NCI-H1092 (cell line): Measurements from ENCODE around the gene BTD.
A peak's percentile ranks its signal among the peaks of the same experiment; 100 is the strongest.
"Not testable (repeated sequence)": the region's sequence is repeated elsewhere in the genome, so short reads cannot be mapped to it uniquely, and the experiment has no call there.

ENCODE experiments used
- DNase-seq: peaks from one replicate; lab custom pipeline; 2025; lab: John Stamatoyannopoulos, UW

Gene BTD

DNA sequence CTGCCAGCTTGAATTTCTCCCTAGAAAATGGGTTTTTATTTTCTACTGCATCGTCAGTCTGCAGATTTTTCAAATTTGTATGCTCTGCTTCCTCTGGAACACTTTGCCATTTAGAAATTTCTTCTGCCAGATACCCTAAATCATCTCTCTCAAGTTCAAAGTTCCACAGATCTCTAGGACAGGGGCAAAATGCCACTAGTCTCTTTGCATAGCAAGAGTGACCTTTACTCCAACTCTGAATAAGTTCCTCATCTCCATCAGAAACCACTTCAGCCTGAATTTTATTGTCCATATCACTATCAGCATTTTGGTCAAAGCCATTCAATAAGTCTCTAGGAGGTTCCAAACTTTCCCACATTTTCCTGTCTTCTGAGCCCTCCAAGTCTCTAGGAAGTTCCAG lies 3.0 kb downstream of the BTD start:
- DNase-seq, result not testable (repeated sequence)

- no peak for DNase-seq
Observed at GRCh38 chr3:15606434-15606891, 4.9 kb downstream of the BTD start.

DNA sequence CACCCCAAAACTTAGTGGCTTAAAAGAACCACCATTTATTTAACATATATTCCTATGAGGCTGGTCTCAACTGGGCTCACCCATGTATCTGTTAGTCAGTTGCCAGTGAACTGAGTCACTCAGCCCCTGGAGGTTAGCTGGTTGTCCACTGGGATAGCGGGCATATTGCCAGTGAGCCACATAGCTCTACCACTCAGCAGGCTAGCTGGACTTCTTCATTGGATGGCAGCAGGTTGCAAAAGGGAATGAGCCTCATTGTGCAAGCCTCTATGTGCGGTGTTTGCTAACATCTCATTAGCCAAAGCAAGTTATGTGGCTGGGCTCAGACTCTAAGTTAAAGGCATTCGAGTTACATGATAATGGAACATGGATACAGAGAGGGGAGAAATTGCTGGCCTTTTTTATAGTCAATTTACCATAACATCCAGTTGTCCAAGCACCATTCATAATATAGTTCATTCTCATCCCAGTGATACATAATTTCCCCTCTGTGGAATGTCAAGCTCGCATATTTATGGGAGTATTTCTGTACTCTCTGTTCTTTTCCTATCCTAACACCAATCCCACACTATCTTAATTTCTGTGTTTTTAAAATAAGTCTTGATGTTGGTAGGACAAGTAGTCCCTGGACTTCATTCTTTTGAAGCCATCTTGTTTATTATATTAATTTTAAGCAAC lies 8.7 kb downstream of the BTD start:
- DNase-seq, result no peak

DNA sequence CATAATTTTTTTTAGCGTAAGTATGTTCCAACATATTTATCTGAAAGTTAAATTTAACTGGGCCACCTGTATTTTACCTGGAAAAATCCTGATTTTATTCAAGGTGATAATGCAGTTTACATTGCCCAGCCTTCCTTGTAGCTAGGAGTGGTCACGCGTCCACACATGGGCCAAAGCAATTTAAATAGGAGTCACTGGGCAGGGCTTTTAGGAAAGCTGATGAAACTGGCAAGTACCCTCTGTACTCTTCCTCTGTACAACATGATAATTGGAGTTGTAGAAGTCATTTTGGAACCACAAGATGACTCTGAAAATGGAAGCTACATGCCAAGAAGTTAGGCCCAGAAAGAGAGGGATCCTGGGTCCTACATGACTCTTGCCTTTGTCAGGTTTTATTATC lies 9.5 kb downstream of the BTD start:
- DNase-seq, result no peak

GRCh38 chr3:15612001-15612400 lies 10.5 kb downstream of the BTD start:
- no peak for DNase-seq

- no peak for DNase-seq
Observed at GRCh38 chr3:15614958-15615357, 13.4 kb downstream of the BTD start.

GRCh38 chr3:15616053-15616452 lies 14.5 kb downstream of the BTD start:
- DNase-seq, result no peak

- DNase-seq, result not testable (repeated sequence)
Observed at GRCh38 chr3:15619659-15620464, 18.3 kb downstream of the BTD start.

DNA sequence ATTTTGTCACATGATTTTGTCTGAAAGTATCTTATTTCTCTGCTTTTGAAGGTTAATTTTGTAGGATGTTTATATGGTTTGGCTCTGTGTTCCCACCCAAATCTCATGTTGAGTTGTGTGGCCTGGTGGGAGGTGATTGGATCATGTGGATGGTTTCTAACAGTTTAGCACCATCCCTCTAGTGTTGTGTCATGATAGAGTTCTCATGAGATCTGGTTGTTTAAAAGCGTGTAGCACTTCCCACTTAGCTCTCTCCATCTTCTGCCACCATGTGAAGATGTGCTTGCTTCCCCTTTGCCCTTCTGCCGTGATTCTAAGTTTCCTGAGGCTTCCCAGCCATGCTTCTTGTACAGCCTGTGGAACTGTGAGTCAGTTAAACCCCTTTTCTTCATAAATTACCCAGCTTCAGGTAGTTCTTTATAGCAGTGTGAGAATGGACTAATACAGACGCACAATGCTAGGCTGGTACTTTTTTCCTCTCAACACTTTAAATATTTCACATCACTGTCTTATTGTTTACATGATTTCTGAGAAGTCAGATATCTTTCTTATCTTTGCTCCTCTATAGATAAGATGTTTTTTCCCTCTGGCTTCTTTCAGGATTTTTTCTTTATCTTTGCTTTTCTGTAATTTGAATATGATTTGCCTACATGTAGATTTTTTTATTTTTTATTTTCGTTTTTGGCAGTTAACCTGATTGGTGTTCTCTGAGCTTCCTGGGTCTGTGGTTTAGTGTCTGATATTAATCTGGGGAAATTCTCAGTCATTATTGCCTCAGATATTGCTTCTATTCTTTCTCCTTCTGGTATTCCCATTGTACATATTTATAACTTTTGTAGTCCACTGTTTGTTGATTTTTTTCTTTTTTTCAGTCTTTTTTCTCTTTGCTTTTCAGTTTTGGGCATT lies 22.2 kb downstream of the BTD start:
- DNase-seq, result no peak

GRCh38 chr3:15628967-15629366 lies 27.4 kb downstream of the BTD start:
- DNase-seq, result no peak

DNA sequence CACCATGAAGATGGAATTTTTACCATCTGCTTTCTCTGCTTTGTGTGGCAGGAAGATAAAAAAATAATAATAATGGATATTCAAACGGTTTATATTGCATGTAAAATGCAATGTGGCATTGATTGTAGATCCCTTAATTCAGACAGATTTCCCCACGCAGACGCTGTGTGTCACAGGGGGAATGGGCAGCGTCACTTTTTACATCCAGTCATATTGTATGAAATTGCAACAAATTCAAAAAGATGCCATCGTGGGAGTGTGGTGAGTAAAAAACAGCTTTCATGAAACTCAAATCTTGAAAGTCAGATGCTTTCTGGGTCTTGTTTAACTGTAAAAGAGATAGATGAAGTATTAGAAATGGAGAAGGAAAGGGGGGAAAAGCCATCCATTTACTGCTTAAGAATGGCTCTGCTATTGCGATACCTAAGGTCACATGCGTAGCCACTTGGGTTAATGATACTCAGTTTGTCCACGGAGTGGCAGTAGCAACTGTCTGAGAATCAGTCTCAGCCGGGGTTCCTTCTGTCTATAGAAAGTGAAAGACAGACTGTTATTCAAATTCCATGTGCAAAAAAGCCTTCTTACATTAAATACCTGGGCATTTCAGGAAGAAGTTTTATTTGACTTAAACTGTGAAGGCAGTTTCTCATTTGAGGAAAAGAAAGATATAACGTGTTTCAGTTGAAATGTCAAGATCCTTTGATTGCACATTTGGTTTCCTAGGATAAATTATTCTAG lies 28.5 kb downstream of the BTD start:
- DNase-seq, result peak; percentile 17

- DNase-seq, result no peak
Observed at GRCh38 chr3:15630646-15631350, 29.3 kb downstream of the BTD start.

- DNase-seq, result no peak
Observed at GRCh38 chr3:15631426-15632211, 30.1 kb downstream of the BTD start.

GRCh38 chr3:15632212-15632580 lies 30.7 kb downstream of the BTD start:
- no peak for DNase-seq

DNA sequence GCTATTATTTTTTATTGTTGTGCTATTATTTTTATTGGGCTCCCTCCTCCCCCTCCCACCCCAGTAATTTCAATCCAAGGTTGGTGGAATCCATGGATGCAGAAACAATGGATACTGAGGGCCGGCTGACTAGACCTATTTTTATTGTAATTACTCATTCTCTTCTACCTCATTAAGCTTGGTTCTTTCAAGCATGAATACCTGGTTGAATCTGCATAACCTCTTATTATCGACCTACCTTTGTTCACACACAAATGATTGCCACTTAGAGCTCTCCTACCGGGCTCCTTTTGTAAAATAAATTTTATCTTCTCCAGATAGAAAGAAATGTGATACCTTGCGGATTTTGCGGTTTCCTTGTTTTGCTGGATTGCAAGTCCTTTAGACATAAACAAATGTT lies 31.6 kb downstream of the BTD start:
- no peak for DNase-seq

GRCh38 chr3:15633766-15634598 lies 32.4 kb downstream of the BTD start:
- DNase-seq, result no peak

GRCh38 chr3:15634671-15635070 lies 33.1 kb downstream of the BTD start:
- DNase-seq, result no peak

DNA sequence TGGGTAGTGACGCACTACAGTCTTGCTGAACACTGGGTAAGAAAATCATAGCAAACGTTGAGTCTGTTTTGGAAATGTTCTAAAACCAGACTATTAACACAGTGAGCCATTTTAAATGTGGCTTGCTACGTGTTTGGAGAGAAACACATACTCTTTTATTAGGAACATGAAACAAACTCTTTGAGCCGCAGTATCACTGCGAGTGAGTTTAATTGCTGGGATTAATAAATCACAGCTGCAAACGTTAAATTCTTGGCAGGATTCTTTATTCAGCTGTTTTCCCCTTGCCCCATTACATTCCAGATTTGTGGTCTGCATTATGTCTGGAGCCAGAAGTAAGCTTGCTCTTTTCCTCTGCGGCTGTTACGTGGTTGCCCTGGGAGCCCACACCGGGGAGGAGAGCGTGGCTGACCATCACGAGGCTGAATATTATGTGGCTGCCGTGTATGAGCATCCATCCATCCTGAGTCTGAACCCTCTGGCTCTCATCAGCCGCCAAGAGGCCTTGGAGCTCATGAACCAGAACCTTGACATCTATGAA lies 33.6 kb downstream of the BTD start:
- no peak for DNase-seq

DNA sequence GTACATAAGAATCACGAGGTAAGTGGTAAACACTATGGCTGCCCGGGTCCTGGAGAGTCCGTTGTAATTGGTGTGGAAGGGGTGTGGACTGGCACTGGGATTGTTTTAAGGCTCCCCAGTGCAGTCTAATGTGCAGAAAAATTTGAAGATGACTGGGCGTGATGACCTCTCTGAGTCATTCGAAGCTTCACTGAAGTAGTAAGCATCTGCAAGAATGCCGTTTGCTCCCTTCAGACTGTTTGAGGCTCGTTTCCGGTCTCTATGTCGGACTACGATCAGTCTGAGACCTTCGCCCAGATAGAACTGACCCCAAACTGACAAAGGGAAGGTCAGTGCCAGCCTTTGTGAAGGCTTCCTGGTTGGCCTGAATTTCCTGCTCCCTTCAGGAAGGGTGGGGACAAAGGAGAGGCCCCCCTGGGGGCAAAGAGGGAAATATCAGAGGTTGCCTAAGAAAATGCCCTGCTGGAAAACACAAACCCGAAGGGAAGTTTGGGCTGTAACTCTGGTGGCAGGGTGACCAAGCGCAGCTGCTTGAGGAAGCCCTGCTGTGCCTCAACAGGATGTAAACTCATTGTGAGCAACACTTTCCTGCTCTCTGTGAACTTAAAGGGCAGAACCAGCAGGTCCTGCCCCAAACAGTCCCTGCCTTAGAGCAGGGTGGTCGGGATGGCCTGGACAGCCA lies 34.6 kb downstream of the BTD start:
- no peak for DNase-seq
